Central memory CD4-positive, alpha-beta T cell (primary cell): Measurements from ENCODE around the gene SMAD3.

ENCODE experiments used
- DNase-seq: peaks from one replicate; pipeline ENCODE4 v3.0.0; 2022

SMAD3 gene

DNA sequence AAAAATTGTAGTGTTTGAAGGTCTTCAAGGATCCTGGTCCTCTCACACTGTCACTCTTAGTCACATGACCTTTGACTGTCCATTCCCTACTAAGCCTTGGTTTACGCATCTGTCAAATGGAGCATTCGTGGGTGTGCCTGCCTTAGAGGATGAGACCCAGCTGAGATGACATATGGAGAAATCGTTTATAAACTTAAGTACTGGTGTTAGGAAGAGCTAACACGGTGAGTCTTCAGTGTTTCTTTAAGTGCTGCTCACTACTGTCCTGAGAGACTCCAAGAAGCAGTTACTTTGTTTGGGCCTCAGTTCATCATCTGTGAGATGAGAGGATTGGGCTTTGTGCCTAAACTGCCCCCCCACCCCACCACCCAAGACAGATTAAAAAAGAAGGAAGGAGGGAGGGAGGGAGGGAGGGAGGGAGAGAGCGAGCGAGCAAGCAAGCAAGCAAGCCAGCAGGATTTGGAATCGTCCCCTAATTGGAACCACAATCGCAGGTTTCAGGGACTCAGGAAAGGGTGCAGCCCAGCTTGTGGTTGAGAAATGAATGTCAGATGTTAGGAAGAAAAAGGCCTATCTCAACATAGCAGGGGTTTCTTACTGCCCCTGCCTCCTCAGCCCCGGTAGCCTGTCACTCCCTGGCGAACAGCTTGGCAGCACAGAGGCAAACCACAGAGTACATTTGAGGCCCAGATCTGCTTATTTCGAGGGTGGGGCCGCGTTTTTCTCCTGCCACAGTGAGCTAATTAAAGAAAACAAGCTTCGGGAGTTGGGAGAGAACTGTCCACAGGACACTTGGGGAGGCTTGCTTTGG lies 32.7 kb downstream of the SMAD3 start:
- DNase-seq: peak; percentile 47

DNA sequence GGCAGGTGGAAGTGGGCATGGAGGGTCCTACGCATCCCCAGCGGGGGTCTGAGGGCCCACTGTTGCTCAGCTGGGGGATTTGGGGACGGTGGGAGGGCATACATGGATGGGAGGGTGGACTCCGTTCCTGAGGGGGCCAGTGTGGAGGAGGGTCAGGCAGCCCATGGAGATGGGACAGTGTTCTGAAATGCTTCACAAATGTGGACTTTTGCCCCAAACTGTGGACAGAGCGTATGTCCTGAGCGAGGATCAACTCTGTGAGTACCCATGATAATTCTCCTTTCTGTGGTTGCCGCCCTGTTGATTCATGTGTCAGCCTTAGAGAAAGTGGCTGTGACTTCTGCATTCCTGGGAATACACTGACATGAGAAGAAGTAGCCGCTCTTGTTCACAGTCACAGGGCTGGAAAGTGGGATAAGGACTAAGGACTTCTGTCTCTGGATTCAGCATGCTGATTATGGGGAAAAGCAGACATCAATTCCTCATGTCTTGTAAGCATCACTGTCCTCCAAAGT lies 33.4 kb downstream of the SMAD3 start:
- no peak for DNase-seq

DNA sequence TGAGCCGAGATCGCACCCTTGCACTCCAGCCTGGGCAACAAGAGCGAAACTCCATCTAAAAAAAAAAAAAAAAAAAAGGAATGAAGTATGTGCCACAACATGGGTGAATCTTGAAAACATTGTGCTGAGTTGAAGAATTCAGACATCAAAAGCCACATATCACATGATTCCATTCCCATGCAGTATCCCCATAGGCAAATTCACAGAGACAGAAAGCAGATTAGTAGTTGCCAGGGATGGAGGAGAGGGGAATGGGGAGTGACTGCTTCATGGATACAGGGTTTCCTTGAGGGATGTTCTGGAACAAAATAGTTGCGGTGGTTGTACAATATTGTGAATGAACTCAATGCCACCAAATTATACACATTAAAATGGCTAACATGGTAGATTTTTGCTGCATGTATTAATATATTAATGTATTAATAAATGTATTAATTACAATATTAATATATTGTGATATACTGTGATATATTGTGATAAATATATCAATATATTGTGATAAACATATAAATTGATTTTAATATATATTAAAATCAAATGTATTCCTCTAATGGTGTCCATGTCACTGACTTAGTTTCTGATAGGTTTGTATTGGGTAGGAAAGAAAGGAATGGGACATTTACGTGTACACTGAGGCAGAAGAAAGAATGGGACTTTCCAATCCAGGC lies 34.9 kb downstream of the SMAD3 start:
- DNase-seq: no peak

DNA sequence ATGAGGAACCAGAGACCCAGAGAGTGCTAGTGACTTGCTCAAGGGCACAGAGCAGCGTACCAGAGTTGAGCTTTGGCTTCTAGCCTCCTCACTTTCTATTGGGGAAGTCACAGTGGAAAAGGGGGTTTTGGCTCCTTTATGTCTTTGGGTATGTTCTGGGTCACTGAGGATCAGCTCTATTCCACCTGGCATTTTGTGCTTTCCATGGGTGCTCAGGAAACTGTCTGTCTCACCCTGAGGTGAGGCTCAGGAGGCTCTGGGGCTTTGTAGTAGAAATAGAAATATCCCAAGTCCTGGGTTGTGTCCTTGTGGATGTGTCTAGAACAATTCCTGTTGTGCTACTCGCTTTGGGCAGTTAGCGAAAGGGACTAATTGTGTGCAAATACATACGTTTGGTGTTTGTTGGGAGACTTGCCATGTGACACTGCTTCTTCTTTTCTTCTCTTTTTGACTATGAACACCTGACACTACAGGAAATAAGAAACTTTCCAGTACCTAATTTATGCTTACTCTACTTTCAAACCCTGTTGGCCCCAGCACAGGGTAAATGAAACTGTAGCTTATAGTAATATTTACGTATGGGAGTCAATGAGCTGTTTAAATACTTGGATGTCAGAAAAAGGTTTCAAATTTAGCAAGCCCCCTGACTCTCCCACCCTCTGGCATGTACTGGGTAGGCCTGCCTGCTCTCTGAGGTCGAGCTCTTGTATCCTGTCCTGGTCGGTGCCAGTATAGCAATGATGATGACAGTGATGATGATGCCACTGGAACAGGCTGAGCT lies 35.6 kb downstream of the SMAD3 start:
- DNase-seq: peak; percentile 42

DNA sequence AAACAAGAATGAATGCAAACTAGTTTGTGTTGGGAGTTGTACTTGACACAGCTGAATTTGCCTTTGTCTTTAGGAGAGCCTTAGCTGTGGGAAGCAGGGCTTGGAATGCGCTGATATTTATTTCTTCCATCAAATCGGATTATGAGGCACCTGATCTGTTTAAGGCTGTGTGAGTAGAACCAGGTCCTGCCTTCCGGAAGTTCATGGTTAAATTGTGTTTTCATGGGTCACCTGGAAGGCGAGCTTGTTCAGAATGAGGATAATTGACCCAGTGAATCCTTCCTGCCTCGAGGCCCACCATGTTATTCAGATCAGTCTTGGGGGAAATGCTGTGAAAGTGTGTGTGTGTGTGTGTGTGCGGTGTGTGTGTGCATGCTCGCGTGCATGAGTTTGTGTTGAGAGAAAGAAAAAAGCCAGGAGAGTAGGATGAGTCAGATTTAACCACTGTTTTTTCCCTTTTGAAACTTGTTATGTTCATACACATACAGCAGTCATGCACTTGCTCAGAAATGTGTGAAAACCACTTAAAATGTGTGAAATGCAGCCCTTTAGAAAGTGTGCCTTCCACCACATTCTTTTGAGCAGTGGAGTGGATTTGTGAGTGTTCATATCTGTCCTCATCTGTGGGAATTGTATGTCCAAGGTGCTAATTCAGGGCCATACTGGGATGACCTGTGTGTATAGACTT lies 36.7 kb downstream of the SMAD3 start:
- peak; percentile 65 for DNase-seq

DNA sequence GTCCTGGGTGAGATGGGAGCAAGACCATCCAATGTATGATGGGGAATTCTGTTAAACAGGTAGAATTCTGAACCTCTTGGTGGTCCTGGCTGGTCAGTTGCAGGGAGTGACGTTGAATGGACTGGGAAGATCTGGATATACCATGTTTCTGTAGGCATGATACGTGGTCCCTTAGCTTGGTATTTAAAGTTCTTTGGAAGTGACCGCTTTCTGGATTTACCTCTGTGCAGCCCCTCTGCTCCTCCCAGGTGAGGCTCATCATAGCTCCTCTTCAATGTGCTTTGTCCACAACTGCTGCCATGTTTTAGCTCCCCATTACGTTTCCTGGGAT lies 37.2 kb downstream of the SMAD3 start:
- DNase-seq: no peak

DNA sequence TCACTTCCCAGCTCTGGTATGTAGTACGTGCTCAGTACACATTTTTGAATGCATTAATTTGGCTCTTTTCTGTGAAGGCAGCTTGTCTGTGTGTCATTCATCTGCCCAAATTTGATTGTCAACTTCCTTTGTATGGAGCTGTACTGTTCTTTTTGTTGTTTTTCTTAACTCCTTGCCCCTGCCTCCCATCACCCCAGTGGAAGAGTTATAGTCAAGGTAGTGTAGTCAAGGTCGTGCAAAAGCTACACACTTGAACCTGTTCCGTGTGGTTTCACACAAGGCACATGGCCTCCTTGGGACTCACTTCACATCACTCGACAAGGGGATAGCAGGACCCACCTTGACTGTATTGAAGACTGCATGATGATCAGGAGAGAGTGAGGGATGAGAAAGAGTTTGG lies 37.6 kb downstream of the SMAD3 start:
- no peak for DNase-seq

DNA sequence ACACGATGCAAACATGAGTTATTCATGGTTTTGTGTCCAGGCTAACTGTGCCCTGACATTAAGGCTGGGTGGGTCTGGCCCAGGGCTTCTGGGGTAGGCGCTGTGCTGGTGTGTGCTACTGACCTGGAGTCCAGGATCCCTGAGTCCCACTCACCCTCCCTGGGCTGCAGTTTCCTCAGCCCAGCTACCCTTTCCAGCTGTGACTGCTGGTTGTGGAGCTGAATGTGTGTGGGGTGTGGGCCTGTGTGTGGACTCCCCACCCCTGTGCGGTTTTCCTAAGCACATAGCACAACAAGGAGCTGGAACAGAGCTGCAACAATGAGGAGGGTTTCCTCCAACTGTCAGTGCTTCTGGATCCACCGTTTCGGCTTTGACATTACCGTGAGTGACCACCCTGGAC lies 38.0 kb downstream of the SMAD3 start:
- no peak for DNase-seq

DNA sequence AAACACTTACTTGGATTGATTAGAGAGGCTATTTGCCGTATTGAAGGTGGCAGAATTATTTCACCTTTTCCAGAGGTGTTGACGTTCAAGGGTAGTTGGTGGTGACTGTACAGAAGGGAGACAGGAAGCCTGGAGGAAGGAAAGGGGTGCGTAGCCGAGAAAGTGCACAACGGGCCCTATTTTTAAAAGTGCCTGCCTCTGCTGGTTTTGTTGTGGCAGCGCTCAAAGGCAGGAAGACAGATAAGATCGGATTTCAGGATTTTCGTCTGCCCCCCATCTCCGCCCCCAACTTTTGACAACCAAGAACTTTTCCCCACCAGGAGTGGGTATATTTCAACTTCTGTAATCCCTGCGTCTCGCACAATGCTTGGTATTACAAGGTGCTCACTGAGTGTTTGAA lies 38.5 kb downstream of the SMAD3 start:
- DNase-seq: peak; percentile 45

DNA sequence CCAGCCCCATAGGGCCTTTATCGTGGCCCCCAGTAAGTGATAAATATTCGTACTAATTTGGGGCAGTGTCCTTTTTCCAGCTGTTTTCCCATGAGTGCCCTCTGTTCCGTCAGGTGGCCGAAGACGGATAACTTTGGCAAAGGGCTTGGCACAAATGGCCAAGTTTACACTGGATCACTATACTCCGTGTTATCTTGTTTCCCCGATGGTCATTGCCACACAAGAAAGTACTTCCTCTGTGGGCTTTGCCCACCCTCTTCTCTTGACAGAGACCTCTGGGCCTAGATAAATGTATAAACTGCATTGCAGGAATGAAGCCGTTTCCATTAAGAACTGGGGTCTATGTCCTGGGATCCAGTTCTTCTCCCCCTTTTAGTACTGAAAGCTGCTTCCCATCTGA lies 39.1 kb downstream of the SMAD3 start:
- no peak for DNase-seq

DNA sequence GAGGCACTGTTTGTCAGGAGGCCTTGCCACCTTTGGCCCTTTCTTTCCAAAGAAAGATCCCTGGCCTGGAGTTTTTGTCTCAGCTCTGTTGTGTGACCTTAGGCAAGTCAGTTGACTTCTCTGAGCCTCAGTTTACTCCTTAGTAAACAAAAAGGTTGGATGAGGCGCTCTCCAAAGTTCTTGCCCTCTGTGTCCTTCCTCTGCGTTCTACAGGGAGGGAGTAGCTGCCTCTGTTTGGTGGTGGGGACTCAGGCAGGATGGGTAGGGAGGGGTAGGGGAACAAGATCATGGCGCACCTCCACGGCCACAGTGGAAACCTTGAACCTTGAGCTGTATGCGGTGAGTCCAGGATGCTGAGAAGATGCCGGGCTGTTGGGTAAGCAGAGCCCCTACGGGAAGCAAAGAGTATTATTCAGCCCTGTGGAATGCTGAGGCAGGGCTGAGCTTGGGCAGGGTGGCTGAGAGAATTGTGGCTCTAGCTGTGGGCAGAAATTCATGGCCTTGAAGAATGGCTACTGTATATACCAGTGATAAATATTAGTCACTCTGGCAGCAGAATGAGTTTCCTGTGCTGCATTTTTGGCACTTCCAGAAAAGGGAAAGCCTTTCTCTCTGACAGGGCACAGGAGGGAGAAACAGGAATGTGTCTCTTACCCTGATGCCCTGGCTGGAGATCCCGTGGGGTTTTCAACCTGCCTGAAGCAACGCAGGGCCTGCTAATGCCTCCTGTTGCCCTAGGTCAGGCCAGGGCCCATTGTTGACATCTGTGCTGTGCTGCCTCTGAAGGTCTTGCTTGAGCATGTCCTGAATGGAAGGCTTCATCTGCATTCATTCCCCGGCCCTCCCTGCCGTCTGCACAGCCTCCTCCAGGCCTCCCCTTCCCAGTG lies 39.9 kb downstream of the SMAD3 start:
- DNase-seq: no peak

DNA sequence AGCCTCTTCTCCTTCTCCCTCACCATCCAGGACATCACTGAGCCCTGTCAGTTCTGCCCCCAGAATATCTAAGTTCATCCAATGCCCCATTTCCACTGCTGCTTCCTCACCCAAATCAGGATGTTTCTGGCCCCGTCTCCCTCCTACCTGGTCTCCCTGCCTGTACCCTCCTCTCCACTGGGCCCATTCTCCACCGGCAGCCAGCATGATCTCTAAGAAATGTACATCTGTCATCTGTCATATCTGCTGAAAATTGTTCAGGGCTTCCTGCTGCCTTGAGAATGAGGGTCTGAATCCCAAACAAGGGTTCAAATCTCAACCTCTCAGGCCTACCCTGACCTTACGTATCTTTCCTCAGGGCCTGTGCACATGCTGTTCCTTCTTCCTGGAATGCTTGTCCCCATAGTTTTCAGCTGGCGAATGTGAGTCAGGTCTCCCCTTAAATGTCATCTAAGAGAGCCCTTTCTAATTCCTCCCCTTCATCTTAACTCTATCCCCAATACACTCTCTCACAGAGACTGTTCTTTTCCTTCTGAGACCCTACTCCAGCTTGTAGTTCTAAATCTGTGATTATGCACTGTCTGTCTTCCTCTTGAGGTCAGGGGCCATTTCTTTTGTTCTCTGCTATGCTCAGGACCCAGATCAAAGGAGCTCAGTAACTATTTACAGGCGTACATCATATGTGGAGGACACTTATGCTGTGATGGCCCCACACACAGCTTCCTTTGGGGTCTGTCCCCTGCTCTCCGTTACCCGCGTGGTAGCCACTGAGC lies 40.8 kb downstream of the SMAD3 start:
- no peak for DNase-seq

DNA sequence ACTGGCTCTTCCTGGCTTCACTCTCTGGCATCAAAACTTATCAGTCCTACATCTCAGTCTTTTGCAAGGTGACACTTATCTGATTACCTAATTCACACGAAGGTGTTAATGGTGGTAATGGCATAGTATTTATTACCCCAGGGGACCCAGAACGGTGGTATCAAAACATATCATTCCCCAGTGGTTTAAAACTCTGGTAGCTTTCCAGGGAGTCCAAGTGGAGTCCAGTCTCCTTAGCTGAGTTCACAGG lies 41.3 kb downstream of the SMAD3 start:
- no peak for DNase-seq

DNA sequence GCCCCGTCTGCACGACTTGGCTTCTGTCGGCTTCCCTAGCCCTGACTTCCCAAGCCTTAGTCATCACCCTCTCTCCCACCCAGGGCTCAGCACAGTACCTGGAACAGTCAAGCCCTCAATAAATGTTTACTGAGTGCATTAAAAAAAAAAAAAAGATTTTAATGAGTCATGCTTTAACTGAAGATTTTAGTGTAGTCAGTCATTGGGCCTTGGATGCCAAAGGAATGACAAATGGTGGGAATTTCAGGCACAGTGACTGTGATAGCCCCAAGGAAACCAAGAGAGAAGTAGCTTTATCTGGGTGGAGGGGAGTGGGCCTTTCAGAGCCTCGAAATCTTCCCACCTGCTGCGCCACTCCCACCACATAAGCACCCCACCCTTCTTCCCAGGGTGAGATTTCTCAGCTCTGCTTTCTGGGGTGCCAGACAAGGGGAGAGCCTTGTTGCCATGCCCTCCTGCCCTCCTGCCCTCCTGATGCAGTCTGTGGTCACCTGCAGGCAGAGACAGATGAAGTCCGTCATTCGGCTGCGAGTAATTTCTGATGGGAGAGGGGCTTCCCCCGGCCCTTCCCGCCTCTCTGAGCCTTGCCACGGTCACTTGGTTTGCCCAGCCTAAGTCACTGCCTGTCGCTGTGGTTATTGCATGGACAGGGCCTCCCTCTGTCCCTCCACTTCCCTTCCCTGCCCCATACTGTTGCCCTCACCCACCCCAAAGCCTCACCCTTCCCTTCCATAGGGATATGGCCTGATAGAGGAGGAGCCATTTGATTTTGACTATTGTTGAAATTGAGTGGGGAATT lies 41.8 kb downstream of the SMAD3 start:
- no peak for DNase-seq

DNA sequence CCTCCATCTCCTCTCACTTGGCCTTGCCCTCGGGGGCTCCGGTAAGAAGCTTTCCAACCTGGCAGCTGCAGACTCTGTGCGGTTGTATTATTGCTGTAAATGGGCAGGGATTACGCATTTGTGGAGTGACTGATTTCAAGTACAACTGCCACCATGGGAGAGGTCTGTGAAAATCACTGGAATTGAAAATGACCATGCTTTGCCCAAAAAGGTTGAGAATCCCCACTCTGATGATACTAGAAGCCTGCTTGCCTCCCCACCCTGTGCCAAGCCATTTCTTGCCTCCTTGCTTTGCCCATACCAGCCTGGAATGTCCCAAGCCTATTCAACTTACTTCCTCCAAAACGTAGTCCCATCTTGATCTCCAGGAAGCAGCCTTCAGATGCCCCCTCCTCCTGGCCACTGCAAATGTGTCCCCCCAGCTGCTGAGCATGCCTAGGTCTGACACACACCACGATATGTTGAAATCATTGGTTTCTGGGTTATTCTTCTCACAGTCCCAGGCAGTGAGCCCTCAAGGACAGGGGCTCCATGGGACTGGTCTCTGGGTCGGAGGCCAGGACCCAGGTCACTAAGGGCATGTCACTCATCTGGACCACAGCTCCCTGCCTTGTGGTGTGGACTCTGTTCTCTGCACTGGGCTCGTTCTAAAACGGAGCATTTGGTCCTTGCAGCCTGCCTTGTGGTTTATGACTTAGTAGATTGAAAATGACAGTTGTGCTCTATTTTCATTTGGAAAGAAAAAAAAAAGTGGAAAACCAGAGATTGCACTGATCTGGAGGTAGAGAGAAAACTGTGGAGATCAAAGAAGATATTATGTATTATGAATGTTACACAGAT lies 42.9 kb downstream of the SMAD3 start:
- DNase-seq: no peak

DNA sequence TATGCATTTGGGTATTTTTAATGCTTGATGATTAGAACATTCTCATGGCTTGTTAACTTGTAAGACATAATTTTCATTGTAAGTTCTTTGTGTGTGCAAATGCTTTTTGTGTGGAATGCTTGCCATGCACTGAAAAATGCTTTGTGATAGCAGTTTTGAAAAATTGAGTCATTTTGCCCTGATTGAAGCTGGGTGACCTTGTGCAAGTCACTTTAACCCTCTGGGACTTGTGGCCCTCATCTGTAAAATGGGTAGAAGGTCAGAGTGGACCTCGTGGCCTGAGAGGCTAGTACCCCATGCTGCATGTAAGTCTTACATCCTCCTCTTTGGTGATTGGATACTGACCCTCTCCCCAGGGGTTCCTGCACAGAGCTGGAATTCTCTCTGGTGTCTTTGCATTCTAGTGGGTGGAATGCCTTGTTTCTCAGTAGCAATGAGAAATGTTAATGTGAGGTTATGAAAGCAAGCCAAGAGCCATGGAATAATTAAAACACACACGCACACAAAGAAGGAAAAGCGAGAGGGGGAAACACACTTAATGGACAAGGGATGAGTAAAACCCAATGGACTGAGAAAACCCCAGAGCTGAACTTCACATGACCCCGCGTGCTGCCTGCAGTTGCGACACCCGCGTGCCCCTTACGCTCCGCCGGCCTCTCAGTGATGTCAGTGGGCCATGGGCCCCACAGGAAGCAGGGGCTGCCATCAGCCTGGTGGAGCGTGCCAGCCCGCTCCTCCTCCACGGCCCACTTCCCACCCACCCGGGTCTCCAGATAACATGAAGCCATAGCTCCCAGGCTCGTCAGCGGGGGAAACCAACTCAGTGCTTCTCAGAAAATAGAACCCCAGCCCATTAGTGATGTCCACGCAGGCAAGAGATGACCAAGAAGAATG lies 44.0 kb downstream of the SMAD3 start:
- no peak for DNase-seq

DNA sequence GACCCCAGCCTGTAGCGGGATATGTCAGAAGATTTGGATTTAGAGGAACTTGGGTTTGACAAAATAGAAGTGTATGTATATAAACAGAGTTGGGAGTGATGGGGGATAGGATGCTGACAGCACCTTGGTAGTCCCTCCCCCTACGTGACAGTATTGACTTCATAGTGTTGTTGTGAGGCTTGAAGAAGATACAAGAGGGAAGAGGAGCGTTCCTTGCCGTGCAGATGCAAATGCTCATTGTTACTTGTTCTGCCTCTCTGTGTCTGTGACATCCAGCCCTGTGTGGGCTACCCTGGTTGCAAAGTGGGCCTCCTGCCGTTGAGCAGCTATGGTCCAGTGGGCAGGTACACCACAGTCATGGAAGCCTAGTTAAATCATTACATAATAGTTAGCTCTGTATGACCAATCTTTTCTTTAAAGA lies 45.0 kb downstream of the SMAD3 start:
- DNase-seq: no peak
